Uterus (tissue), 4 donors: ENCODE results near the gene SOX5. TPM values are rescaled to one million over a fixed set of nuclear protein-coding genes. Genes with fewer than 3 reads are reported as not detected.
"Not testable (repeated sequence)": the region's sequence is repeated elsewhere in the genome, so short reads cannot be mapped to it uniquely, and the experiment has no call there.

Experiments
- DNase-seq, 2 donors: peaks; one replicate each; pipeline ENCODE4 v3.0.0-alpha.2; 2019 to 2020
- H3K27ac ChIP-seq, 2 donors: fragments of 200-600 bp; sonication (generic); 1 replicate in 1 of 2; 2 replicates in 1 of 2; pipeline ENCODE4 v1.5.1; 2016 to 2018
- H3K27me3 ChIP-seq, 2 donors: fragments of 200-600 bp; sonication (generic); one replicate each; pipeline ENCODE4 v1.5.1; 2018 to 2019; ENCODE audit warnings: control low read depth in 1 of 2
- H3K36me3 ChIP-seq, 2 donors: fragments of 200-600 bp; sonication (generic); one replicate each; pipeline ENCODE4 v1.5.1; 2019; ENCODE audit warnings: control low read depth in 1 of 2
- H3K4me1 ChIP-seq, 2 donors: fragments of 200-600 bp; sonication (generic); one replicate each; pipeline ENCODE4 v1.5.1; 2018 to 2019; ENCODE audit warnings: control low read depth in 1 of 2
- H3K4me3 ChIP-seq, 2 donors: fragments of 200-600 bp; sonication (generic); 1 replicate in 1 of 2; 2 replicates in 1 of 2; pipeline ENCODE4 v1.5.1; 2018 to 2019; ENCODE audit warnings: mild to moderate bottlenecking in 1 of 2
- H3K9me3 ChIP-seq, 2 donors: fragments of 200-600 bp; sonication (generic); one replicate each; pipeline ENCODE4 v1.5.1; 2019; ENCODE audit warnings: control low read depth in 1 of 2
- POLR2A ChIP-seq, 2 donors: fragments of 450-650 bp; IDR thresholded peaks; one replicate each; pipeline ENCODE4 v1.6.1; 2016; ENCODE audit warnings: antibody characterized with exemption in 2 of 2, mild to moderate bottlenecking in 1 of 2, moderate library complexity in 1 of 2
- intact Hi-C: fragments of 100-400 bp; cut with DNase I; formaldehyde crosslinking; loops from one replicate; pipeline ENCODE4 v1.15.1; 2023; ENCODE audit warnings: low total_unique reads
- total RNA-seq, 4 donors: library from RNA; depleted of rRNA in 3 of 4; stranded (reverse); fragments of >200 nt in 3 of 4; gene quantifications; one replicate each; pipeline versions ENCODE4 v1.1.0 to v1.2.4, GENCODE V29; 2014 to 2023
- TF ChIP-seq, protein P1 (sequence below), 4 experiments: fragments of 200-600 bp in 2 of 4; fragments of 450-650 bp in 2 of 4; sonication (generic) in 2 of 4; IDR thresholded peaks; one replicate each; pipeline ENCODE4 v1.5.1; 2016 to 2019; ENCODE audit warnings: antibody characterized with exemption in 4 of 4, mild to moderate bottlenecking in 2 of 4, moderate library complexity in 1 of 4
- donor health status: DM: yes; HTN: yes; CAD: no.

Gene SOX5
- total RNA-seq, 4 donors from 2014 or later = 9.1 to 69.5 (median 31.2) TPM

- H3K36me3 ChIP-seq = no peaks in the 10 kb centered on the region
- no peak for DNase-seq
- TF ChIP-seq, protein P1, sequence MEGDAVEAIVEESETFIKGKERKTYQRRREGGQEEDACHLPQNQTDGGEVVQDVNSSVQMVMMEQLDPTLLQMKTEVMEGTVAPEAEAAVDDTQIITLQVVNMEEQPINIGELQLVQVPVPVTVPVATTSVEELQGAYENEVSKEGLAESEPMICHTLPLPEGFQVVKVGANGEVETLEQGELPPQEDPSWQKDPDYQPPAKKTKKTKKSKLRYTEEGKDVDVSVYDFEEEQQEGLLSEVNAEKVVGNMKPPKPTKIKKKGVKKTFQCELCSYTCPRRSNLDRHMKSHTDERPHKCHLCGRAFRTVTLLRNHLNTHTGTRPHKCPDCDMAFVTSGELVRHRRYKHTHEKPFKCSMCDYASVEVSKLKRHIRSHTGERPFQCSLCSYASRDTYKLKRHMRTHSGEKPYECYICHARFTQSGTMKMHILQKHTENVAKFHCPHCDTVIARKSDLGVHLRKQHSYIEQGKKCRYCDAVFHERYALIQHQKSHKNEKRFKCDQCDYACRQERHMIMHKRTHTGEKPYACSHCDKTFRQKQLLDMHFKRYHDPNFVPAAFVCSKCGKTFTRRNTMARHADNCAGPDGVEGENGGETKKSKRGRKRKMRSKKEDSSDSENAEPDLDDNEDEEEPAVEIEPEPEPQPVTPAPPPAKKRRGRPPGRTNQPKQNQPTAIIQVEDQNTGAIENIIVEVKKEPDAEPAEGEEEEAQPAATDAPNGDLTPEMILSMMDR (IDR thresholded peaks at IDR 0.05) = no peak
- TF ChIP-seq POLR2A (IDR thresholded peaks at IDR 0.05) = no peak
- no peak overlapping the region for H3K27ac ChIP-seq
- H3K4me1 ChIP-seq = no peaks in the 10 kb centered on the region
- no peaks in the 10 kb centered on the region for H3K9me3 ChIP-seq
- no peak overlapping the region for H3K4me3 ChIP-seq
- no peaks in the 10 kb centered on the region for H3K27me3 ChIP-seq
- intact Hi-C loops = no loop called here
These were observed 222.8 kb downstream of the SOX5 start for GRCh38 chr12:23726646-23727045.

- intact Hi-C loops = no loop called here
- Histone ChIP-seq H3K4me1 (no peaks in the 10 kb centered on the region), H3K27me3 (no peaks in the 10 kb centered on the region), H3K4me3 (no peak overlapping the region), H3K36me3 (no peaks in the 10 kb centered on the region), H3K9me3 (no peaks in the 10 kb centered on the region), H3K27ac (no peak overlapping the region)
- no peak for DNase-seq
- TF ChIP-seq, protein P1 (IDR thresholded peaks at IDR 0.05) = no peak
- no peak for TF ChIP-seq POLR2A (IDR thresholded peaks at IDR 0.05)
These were observed 226.8 kb downstream of the SOX5 start for GRCh38 chr12:23722655-23723054.

DNA sequence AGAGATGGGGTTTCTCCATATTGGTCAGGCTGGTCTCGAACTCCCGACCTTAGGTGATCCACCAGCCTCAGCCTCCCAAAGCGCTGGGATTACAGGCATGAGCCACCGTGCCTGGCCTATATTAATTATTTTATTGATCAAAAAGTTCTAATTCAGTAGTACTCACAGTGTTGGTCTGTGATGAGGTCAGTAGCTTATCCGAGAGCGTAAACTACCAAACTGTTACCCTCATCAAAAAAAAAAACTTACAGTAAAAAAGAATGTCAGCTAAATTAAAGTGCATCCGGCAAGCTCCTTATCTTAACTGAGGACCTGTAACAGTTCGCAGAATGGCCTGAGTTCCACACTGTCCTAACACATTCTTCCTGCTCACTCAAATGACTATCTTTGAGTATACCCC lies 228.2 kb downstream of the SOX5 start:
- no peaks in the 10 kb centered on the region for H3K9me3 ChIP-seq
- H3K27ac ChIP-seq = no peak overlapping the region
- intact Hi-C loops = no loop called here
- H3K36me3 ChIP-seq = no peaks in the 10 kb centered on the region
- H3K27me3 ChIP-seq = no peaks in the 10 kb centered on the region
- H3K4me3 ChIP-seq = no peak overlapping the region
- TF ChIP-seq, protein P1 (IDR thresholded peaks at IDR 0.05) = no peak
- TF ChIP-seq POLR2A (IDR thresholded peaks at IDR 0.05) = no peak
- H3K4me1 ChIP-seq = no peaks in the 10 kb centered on the region
- no peak for DNase-seq

DNA sequence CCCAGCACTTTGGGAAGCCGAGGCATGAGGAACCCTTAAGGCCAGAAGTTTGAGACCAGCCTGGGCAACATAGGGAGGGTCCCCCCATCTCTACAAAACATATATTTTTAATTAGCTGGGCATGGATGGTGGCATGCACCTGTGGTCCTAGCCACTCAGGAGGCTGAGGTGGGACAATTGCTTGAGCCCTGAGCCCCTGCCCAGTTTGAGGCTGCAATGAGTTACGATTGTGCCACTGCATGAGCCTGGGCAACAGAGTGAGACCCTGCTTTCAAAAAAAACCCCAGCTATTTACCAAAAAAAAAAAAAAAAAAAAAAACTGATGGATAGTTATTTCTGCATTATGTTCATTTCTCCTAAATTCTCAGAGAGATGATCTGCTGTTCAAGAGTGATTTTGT lies 230.0 kb downstream of the SOX5 start:
- intact Hi-C loops = no loop called here
- Histone ChIP-seq H3K36me3 (no peaks in the 10 kb centered on the region), H3K9me3 (no peaks in the 10 kb centered on the region), H3K27me3 (no peaks in the 10 kb centered on the region), H3K4me1 (no peaks in the 10 kb centered on the region), H3K4me3 (no peak overlapping the region), H3K27ac (no peak overlapping the region)
- no peak for DNase-seq
- TF ChIP-seq POLR2A (IDR thresholded peaks at IDR 0.05) = no peak
- TF ChIP-seq, protein P1 (IDR thresholded peaks at IDR 0.05) = no peak

- H3K4me3 ChIP-seq, H3K9me3 ChIP-seq, H3K4me1 ChIP-seq, H3K27ac ChIP-seq, H3K27me3 ChIP-seq, intact Hi-C loops, DNase-seq, H3K36me3 ChIP-seq: not testable (repeated sequence)
These were observed 239.1 kb downstream of the SOX5 start for GRCh38 chr12:23710361-23710760.

DNA sequence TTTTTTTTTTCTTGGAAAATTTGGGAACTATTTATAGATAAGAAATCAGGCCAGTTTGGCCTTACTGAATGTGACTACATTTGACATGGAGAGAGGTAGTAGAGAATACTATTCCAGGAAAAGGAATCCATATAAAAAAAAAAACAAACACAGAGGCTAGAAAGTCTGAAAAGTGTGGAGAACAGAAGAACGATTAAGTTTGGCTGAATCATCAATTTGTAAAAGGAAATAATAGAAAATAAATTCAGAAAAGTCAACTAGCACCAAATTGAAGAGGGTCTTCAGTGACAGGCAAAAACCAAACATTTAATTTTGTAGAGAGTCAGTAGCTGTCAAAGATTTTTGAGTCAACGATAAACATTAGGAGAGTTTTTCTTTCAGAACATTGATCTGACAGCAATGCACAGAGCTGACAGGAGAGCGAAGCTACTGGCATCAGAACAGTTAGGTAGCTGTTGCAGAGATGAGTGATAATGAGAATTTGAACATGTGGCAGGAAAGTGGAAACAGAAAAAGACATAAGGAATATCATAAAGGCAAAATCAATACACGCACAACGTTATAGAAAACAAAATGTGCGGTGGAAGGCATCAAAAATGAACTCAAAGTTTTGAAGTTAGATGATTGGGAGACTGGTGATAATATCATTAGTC lies 241.2 kb downstream of the SOX5 start:
- Histone ChIP-seq H3K27me3 (no peaks in the 10 kb centered on the region), H3K27ac (no peak overlapping the region), H3K4me3 (no peak overlapping the region), H3K4me1 (no peaks in the 10 kb centered on the region), H3K36me3 (no peaks in the 10 kb centered on the region), H3K9me3 (no peaks in the 10 kb centered on the region)
- DNase-seq = no peak
- no peak for TF ChIP-seq POLR2A (IDR thresholded peaks at IDR 0.05)
- TF ChIP-seq, protein P1 (IDR thresholded peaks at IDR 0.05) = no peak
- intact Hi-C loops = no loop called here
